Thyroid gland (tissue), 4 donors: ENCODE results near the gene CFAP43. TPM values are rescaled to one million over a fixed set of nuclear protein-coding genes. Genes with fewer than 3 reads are reported as not detected.

Experiments
- DNase-seq, 2 donors: peaks; one replicate each; pipeline ENCODE4 v3.0.0-alpha.2; 2019
- H3K27ac ChIP-seq, 3 donors: fragments of 200-600 bp; sonication (generic); 1 replicate in 2 of 3; 2 replicates in 1 of 3; pipeline ENCODE4 v1.5.1; 2016 to 2019; ENCODE audit warnings: mild to moderate bottlenecking in 1 of 3, moderate library complexity in 1 of 3
- H3K27me3 ChIP-seq: fragments of 200-600 bp; sonication (generic); one replicate; pipeline ENCODE4 v1.5.1; 2019
- H3K36me3 ChIP-seq, 2 donors: fragments of 200-600 bp; sonication (generic); one replicate each; pipeline ENCODE4 v1.5.1; 2016 to 2019
- H3K4me1 ChIP-seq, 2 donors: fragments of 200-600 bp; sonication (generic); one replicate each; pipeline ENCODE4 v1.5.1; 2017 to 2019
- H3K4me3 ChIP-seq, 3 donors: fragments of 200-600 bp; sonication (generic); replicated peaks in 1 of 3; 1 replicate in 2 of 3; 2 replicates in 1 of 3; pipeline ENCODE4 v1.5.1; 2016; ENCODE audit warnings: mild to moderate bottlenecking in 1 of 3
- H3K9me3 ChIP-seq: fragments of 200-600 bp; sonication (generic); one replicate; pipeline ENCODE4 v1.5.1; 2017
- POLR2A ChIP-seq, 2 donors: fragments of 450-650 bp; IDR thresholded peaks; one replicate each; pipeline ENCODE4 v1.6.1; 2017; ENCODE audit warnings: antibody characterized with exemption in 2 of 2, mild to moderate bottlenecking in 2 of 2, moderate library complexity in 1 of 2
- WGBS, 2 donors: methylation state at CpG; one replicate each; pipeline ENCODE4 v1.1.5; 2017; 5-methylcytosine and 5-hydroxymethylcytosine counted together
- intact Hi-C: fragments of 100-400 bp; cut with DNase I; formaldehyde crosslinking; loops from one replicate; pipeline ENCODE4 v1.15.1; 2023
- total RNA-seq, 4 donors: library from RNA; depleted of rRNA; stranded (reverse); fragments of >200 nt; gene quantifications; one replicate each; pipeline ENCODE4 v1.2.3, GENCODE V29; 2016
- TF ChIP-seq, protein P1 (sequence below), 6 experiments: fragments of 200-600 bp in 3 of 6; fragments of 450-650 bp in 3 of 6; sonication (generic) in 3 of 6; IDR thresholded peaks; one replicate each; pipeline ENCODE4 v1.5.1; 2016 to 2019; ENCODE audit warnings: antibody characterized with exemption in 6 of 6, mild to moderate bottlenecking in 2 of 6, inconsistent platforms in 1 of 6, moderate library complexity in 1 of 6

Gene CFAP43
- total RNA-seq, 4 donors from 2014 or later = 8.2 to 16.9 (median 11.5) TPM

DNA sequence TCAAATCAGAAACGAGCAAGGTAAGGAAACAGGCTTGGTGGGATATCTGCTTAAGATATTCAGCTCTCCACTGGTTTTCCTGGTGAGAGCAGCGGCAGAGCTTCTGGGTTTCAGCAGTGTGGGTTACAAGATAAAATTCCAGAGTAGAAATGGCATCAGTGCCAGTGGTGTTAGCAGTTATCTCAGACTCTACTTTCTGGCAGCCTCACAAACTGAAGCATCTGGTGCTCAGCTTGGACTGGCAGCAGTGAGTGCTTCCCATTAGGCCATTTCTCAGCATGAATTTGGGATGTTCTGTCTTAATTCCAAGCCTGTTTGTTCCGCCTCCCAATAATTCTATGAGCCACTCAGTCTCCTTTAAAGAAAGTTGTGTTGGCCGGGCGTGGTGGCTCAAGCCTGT, 29.9 kb upstream of the CFAP43 start:
- Histone ChIP-seq H3K4me1 (peaks cover 18 to 41% of the 10 kb centered on the region in 2 donors), H3K27ac (no peak overlapping the region)
- intact Hi-C loops = no loop called here

GRCh38 chr10:104260775-104261115, 28.6 kb upstream of the CFAP43 start:
- WGBS, 2 donors = 50 to 53% methylated on average over 3 of the region's 3 CpGs
- H3K27ac ChIP-seq = peak overlapping the region; percentile 68 to 74 (median 71)

More for the DNA sequence above, 29.9 kb upstream of the CFAP43 start:
- no peak overlapping the region for H3K4me3 ChIP-seq
- H3K27me3 ChIP-seq = no peaks in the 10 kb centered on the region
- no peaks in the 10 kb centered on the region for H3K9me3 ChIP-seq
- peaks cover 26 to 40% of the 10 kb centered on the region in 2 donors for H3K36me3 ChIP-seq
- DNase-seq = no peak
- no peak for TF ChIP-seq POLR2A (IDR thresholded peaks at IDR 0.05)
- TF ChIP-seq, protein P1, sequence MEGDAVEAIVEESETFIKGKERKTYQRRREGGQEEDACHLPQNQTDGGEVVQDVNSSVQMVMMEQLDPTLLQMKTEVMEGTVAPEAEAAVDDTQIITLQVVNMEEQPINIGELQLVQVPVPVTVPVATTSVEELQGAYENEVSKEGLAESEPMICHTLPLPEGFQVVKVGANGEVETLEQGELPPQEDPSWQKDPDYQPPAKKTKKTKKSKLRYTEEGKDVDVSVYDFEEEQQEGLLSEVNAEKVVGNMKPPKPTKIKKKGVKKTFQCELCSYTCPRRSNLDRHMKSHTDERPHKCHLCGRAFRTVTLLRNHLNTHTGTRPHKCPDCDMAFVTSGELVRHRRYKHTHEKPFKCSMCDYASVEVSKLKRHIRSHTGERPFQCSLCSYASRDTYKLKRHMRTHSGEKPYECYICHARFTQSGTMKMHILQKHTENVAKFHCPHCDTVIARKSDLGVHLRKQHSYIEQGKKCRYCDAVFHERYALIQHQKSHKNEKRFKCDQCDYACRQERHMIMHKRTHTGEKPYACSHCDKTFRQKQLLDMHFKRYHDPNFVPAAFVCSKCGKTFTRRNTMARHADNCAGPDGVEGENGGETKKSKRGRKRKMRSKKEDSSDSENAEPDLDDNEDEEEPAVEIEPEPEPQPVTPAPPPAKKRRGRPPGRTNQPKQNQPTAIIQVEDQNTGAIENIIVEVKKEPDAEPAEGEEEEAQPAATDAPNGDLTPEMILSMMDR (IDR thresholded peaks at IDR 0.05) = no peak
- 88 to 97% methylated on average over 5 of the region's 5 CpGs for WGBS, 2 donors

DNA sequence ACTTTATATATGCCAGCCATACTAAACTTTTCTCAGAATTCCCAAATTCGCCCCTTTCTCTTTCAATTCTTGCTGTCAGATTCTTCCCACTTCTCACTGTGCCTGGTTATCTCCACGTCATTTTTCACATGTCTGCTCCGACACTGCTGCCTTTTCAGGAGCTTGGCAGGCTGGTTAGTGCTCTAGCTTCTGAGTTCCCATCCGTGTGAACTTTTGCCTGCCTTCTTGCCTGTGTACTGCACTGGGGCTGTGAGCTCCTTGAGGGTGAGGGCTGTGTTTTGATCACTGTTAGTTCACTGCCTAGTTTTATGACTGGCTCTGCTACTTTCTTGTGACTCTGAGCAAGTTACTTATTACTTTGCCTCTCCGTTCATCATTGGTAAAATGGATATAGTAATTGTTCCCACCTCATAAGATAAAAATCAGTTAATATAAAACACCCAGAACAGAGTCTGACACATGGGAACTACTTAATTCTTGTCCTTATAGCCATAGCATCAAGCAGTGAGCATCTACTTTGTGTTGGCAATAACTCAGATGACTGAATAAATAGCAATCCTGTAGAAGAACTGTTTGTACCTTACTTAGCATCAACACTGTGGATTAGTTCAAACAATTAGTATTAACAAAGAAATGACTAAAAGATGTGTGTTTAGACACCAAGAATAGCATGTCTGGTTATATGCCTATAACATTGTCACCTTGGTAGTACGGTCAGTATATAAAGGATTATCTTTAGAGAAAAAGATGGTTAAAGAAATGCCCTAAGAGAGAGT, 28.0 kb upstream of the CFAP43 start:
- Histone ChIP-seq H3K27me3 (no peaks in the 10 kb centered on the region), H3K9me3 (no peaks in the 10 kb centered on the region), H3K4me3 (no peak overlapping the region), H3K36me3 (peaks cover 16 to 21% of the 10 kb centered on the region in 2 donors), H3K4me1 (peaks cover 25 to 51% of the 10 kb centered on the region in 2 donors), H3K27ac (peak overlapping the region; percentile 68 to 74 (median 71))
- WGBS, 2 donors = 69 to 77% methylated on average over 6 of the region's 6 CpGs
- intact Hi-C loops = no loop called here
- TF ChIP-seq POLR2A (IDR thresholded peaks at IDR 0.05) = no peak
- TF ChIP-seq, protein P1 (IDR thresholded peaks at IDR 0.05) = no peak
- peak; percentile 20 to 51 for DNase-seq

More at GRCh38 chr10:104260775-104261115, 28.6 kb upstream of the CFAP43 start:
- intact Hi-C loops = no loop called here
- no peak for DNase-seq
- H3K4me3 ChIP-seq = no peak overlapping the region
- no peaks in the 10 kb centered on the region for H3K27me3 ChIP-seq
- peaks cover 17 to 26% of the 10 kb centered on the region in 2 donors for H3K36me3 ChIP-seq
- no peaks in the 10 kb centered on the region for H3K9me3 ChIP-seq
- peaks cover 25 to 51% of the 10 kb centered on the region in 2 donors for H3K4me1 ChIP-seq
- no peak for TF ChIP-seq POLR2A (IDR thresholded peaks at IDR 0.05)
- TF ChIP-seq, protein P1 (IDR thresholded peaks at IDR 0.05) = no peak

- no peaks in the 10 kb centered on the region for H3K27me3 ChIP-seq
- TF ChIP-seq, protein P1 (IDR thresholded peaks at IDR 0.05) = no peak
- peak in 1 of 2 donors; percentile 27 for TF ChIP-seq POLR2A (IDR thresholded peaks at IDR 0.05)
- no peaks in the 10 kb centered on the region for H3K9me3 ChIP-seq
- DNase-seq = peak; percentile 47 to 53
- intact Hi-C loops = no loop called here
- peaks cover 25 to 51% of the 10 kb centered on the region in 2 donors for H3K4me1 ChIP-seq
- H3K4me3 ChIP-seq = no peak overlapping the region
- H3K36me3 ChIP-seq = peaks cover 13 to 20% of the 10 kb centered on the region in 2 donors
- 42 to 49% methylated on average over 3 of the region's 3 CpGs for WGBS, 2 donors
- H3K27ac ChIP-seq = peak overlapping the region; percentile 68 to 74 (median 71)
These were observed 27.3 kb upstream of the CFAP43 start for GRCh38 chr10:104259456-104259855.

GRCh38 chr10:104258209-104258608, 26.0 kb upstream of the CFAP43 start:
- intact Hi-C loops = no loop called here
- Histone ChIP-seq H3K36me3 (peaks cover 13 to 17% of the 10 kb centered on the region in 2 donors), H3K27me3 (no peaks in the 10 kb centered on the region), H3K4me3 (no peak overlapping the region), H3K9me3 (no peaks in the 10 kb centered on the region), H3K4me1 (peaks cover 25 to 58% of the 10 kb centered on the region in 2 donors), H3K27ac (peak overlapping the region; percentile 18 to 74 (median 68))
- no peak for DNase-seq
- WGBS, 2 donors = 72 to 75% methylated on average over 3 of the region's 3 CpGs
- TF ChIP-seq POLR2A (IDR thresholded peaks at IDR 0.05) = no peak
- TF ChIP-seq, protein P1 (IDR thresholded peaks at IDR 0.05) = no peak
